ENCODE measurements around the gene PAK4.

- TF ChIP-seq POLR2A (IDR thresholded peaks at IDR 0.05; ENCODE audit: low read depth, low read length): no peak
- no peak for TF ChIP-seq POLR2AphosphoS5 (IDR thresholded peaks at IDR 0.05; ENCODE audit: low read depth, low read length)
- no peak for TF ChIP-seq TAF1 (IDR thresholded peaks at IDR 0.05; ENCODE audit: borderline replicate concordance, low read depth, low read length)
Observed at GRCh38 chr19:39177736-39178135, 52.1 kb downstream of the PAK4 start.
